Measurements from ENCODE around the gene TBC1D4. TPM values are rescaled to one million over a fixed set of nuclear protein-coding genes. Genes with fewer than 3 reads are reported as not detected.

TBC1D4 gene
- polyA plus RNA-seq, 1 of the 3 experiments (the other 2 are of a cell fraction), result 8.8 TPM

Other genes with a start within 250 kb of the TBC1D4 start
- 73.7 and 76.9 TPM in 2 replicates for gene COMMD6, start 55.7 kb upstream of the TBC1D4 start, polyA plus RNA-seq (2012; rRNA removed)
- gene UCHL3, start 67.6 kb upstream of the TBC1D4 start, polyA plus RNA-seq (2012; rRNA removed), result 28.2 and 28.8 TPM in 2 replicates
- gene LMO7, start 154.2 kb upstream of the TBC1D4 start, polyA plus RNA-seq (2012; rRNA removed), result 83.6 and 94.9 TPM in 2 replicates

Data from SK-N-SH (cell line).